Measurements from ENCODE around the gene TBCA. TPM values are rescaled to one million over a fixed set of nuclear protein-coding genes. Genes with fewer than 3 reads are reported as not detected.
A peak's percentile ranks its signal among the peaks of the same experiment; 100 is the strongest.

TBCA gene
- total RNA-seq, 1 experiment from 2014 or later = 330 TPM

DNA sequence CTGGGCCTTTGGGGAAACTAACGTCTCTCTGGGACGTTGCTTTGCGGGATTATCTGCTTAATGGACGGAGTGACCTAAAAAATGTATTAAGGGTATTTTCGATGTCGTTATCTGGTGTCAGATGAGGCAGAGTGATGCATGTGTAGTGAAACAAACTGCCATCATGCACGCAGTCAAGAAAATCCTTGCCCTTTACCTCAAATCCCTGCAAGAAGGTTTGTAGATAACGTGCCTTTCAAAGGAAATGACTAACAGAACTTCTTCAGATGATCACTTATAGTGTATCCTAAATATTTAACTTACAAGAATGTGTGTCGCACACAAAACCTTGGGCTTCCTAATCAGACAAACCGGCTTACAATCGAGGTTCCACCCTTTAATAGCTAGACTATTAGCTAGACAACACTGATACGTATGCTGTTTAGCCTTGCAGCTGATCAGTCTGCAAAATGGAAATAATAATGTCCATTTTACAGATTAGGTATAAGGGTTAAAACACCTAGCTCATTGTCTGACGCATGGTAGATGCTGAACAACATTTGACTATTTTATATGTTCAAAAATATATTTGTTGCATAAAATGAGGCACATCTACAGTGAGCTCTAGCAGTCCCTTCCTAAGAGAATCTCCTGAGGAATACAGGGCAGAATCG, 541 bp upstream of the TBCA start:
- WGBS (ENCODE audit: extremely low coverage, insufficient read length, low lambda C conversion rate) = no CpG with 5 or more reads among the region's 14 CpGs
- Histone ChIP-seq H2BK15ac (ENCODE audit: low read depth, low read length) (no peak overlapping the region), H4K8ac (replicated peaks; ENCODE audit: insufficient read length, low read depth, low read length) (no peak overlapping the region), H3K79me1 (ENCODE audit: insufficient read depth, low read depth, low read length, poor library complexity, severe bottlenecking) (no peaks in the 10 kb centered on the region), H2BK5ac (ENCODE audit: insufficient read length, low read length) (no peak overlapping the region), H4K5ac (ENCODE audit: insufficient read length, low read depth, low read length) (no peak overlapping the region), H3K79me2 (ENCODE audit: insufficient read depth, low read length) (peaks cover 26% of the 10 kb centered on the region; the same call in 1 of the 2 replicates), H2BK12ac (ENCODE audit: insufficient read length, low read depth, low read length) (no peak overlapping the region), H2AFZ (ENCODE audit: low read length) (peak overlapping the region; percentile 33), H3K4ac (ENCODE audit: low read depth, low read length) (no peak overlapping the region), H3T11ph (ENCODE audit: low read length) (no peak overlapping the region), H3K9me3 (ENCODE audit: control insufficient read depth, low read depth, low read length) (no peaks in the 10 kb centered on the region), H3K14ac (ENCODE audit: insufficient read depth, low read length) (no peak overlapping the region), H3K9ac (ENCODE audit: extremely low read depth, insufficient read length, low read length) (peak overlapping the region; percentile 51), H2BK20ac (ENCODE audit: low read depth, low read length, poor library complexity, severe bottlenecking) (no peak overlapping the region), H3K56ac (ENCODE audit: insufficient read length, low read depth, low read length) (no peak overlapping the region), H3K27ac (ENCODE audit: insufficient read length, low read depth, low read length) (no peak overlapping the region), H3K18ac (ENCODE audit: insufficient read length, low read depth, low read length) (no peak overlapping the region), H3K4me1 (ENCODE audit: insufficient read depth, low read length) (peaks cover 9% of the 10 kb centered on the region; the same call in 1 of the 2 replicates), H3K4me2 (ENCODE audit: insufficient read depth, insufficient read length, low read length) (peak overlapping the region; percentile 83), H3K23ac (ENCODE audit: insufficient read length, low read depth, low read length) (no peak overlapping the region), H3K23me2 (ENCODE audit: insufficient read length, low read depth, low read length, poor library complexity, severe bottlenecking) (peaks cover 14% of the 10 kb centered on the region), H4K20me1 (ENCODE audit: control insufficient read depth, insufficient read depth, insufficient read length) (no peaks in the 10 kb centered on the region), H2AK5ac (ENCODE audit: insufficient read length, low read length) (no peak overlapping the region), H3K27me3 (ENCODE audit: insufficient read depth, low read length) (no peaks in the 10 kb centered on the region), H2BK120ac (ENCODE audit: low read depth, low read length, poor library complexity, severe bottlenecking) (no peak overlapping the region), H4K91ac (ENCODE audit: insufficient read length, low read depth, low read length) (no peak overlapping the region)
- peaks cover 12% of the 10 kb centered on the region for H3K27me3 Mint-ChIP-seq (ENCODE audit: low read depth)
- DNase-seq = no peak
- peak overlapping the region in 2 of 3 experiments; percentile 59 to 65; a peak in 3 of 7 replicates for H3K27ac Mint-ChIP-seq
- H3K36me3 Mint-ChIP-seq (ENCODE audit: insufficient read depth in 1 of 3, low read depth in 3 of 3) = peaks cover 4 to 6% (median 5%) of the 10 kb centered on the region in 3 experiments; a peak in 5 of 7 replicates
- H3K4me1 Mint-ChIP-seq = peaks cover 37 to 40% of the 10 kb centered on the region in 2 experiments
- peak overlapping the region; percentile 87 to 90 for H3K4me3 Mint-ChIP-seq
- no peaks in the 10 kb centered on the region for H3K9me3 Mint-ChIP-seq
- TF ChIP-seq, protein P1, sequence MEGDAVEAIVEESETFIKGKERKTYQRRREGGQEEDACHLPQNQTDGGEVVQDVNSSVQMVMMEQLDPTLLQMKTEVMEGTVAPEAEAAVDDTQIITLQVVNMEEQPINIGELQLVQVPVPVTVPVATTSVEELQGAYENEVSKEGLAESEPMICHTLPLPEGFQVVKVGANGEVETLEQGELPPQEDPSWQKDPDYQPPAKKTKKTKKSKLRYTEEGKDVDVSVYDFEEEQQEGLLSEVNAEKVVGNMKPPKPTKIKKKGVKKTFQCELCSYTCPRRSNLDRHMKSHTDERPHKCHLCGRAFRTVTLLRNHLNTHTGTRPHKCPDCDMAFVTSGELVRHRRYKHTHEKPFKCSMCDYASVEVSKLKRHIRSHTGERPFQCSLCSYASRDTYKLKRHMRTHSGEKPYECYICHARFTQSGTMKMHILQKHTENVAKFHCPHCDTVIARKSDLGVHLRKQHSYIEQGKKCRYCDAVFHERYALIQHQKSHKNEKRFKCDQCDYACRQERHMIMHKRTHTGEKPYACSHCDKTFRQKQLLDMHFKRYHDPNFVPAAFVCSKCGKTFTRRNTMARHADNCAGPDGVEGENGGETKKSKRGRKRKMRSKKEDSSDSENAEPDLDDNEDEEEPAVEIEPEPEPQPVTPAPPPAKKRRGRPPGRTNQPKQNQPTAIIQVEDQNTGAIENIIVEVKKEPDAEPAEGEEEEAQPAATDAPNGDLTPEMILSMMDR (conservative IDR thresholded peaks at IDR 0.05) = no peak

Data from H9 (cell line).